GM12874 (cell line): ENCODE results near the gene KDM4E.

Experiments
- CTCF ChIP-seq: IDR thresholded peaks from 2 replicates; pipeline ENCODE4 v1.5.1; 2011; ENCODE audit warnings: low read depth, mild to moderate bottlenecking, control low read depth, low read length, moderate library complexity; ENCODE audit not compliant: insufficient read depth

Gene KDM4E

GRCh38 chr11:95055283-95055897, 30.3 kb downstream of the KDM4E start:
- TF ChIP-seq CTCF, result no peak

DNA sequence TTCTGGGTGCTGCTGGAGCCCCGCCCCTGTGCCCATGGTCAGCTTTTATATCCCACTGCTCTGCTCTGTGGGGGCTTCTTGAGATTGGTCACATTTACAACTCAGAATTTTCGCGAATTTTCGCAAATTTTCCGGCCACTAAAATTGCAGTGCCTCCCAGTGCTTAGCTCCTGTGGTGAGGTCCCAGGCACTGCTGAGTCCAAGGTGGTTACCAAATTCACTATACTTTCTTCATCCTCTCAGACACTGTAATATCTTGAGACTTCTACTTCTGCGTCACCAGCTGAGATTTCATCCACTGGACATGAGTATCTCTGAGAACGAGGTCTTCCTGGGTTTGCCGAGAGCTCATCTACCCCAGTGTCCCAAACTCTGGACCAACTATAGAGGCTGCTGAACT, 32.9 kb downstream of the KDM4E start:
- TF ChIP-seq CTCF, result no peak

DNA sequence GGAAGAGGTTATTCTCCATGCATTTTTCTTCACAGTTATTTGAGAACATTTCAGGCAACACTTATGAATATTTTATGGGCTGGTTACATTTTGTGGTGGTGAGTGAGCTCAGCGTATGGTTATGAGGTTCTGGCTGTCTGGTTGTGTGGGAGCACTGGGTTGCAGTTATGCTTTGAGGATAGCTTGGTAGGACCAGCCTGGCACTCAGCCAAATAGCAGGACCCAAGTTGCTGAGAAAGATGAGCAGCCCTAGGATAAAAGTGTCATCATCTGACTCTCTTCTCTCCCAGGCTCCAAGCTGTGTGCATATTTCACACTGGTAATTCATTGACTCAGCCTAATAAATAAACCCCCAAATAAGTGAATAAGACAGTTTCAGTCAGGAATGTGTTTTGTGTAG, 33.6 kb downstream of the KDM4E start:
- TF ChIP-seq CTCF, result no peak

DNA sequence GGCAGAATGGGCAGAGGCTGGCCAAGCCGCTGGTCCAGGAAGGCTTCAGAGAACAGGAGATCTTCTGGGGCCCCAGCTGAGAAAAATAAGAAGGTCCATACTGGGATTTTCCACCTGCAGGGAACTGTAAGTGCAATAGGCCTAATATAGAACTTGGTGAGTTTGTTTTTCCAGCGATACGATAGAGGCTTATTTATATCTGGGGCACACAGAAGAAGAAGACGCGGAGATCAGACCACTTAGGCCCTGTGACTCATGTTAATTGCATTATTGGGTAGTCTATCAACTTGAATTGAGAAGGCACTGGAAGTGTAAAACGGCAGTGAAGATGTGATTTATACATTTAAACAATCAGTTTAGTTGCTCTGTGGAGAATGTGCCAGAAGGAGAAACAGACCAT, 34.0 kb downstream of the KDM4E start:
- TF ChIP-seq CTCF, result no peak

GRCh38 chr11:95065336-95065735, 40.3 kb downstream of the KDM4E start:
- no peak for TF ChIP-seq CTCF

DNA sequence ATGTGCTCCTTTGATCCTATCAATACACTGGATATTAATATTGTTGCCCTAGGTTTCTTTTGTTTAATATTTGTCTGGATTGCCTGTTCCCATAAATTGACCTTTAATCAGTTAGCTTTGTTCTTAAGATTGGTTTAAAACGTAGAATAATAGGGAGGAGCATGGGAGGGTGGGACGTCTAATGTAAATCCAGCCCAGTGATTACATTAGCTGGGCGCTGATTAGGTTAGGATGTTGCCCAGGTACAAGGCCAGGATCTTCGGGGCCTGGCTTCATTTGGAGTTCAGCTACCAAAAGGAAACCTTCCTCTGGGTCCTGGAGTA, 41.6 kb downstream of the KDM4E start, which contains the start of gene SRSF8:
Gene SRSF8, plus strand, starts transcription at position 204 of the 323 bp plus-strand sequence. CDS start 308 bp downstream, outside the sequence.
- no peak for TF ChIP-seq CTCF

GRCh38 chr11:95067039-95067840, 42.2 kb downstream of the KDM4E start:
- TF ChIP-seq CTCF, result peak; percentile 65
